ENCODE results near the gene OR52N4. TPM values are rescaled to one million over a fixed set of nuclear protein-coding genes. Genes with fewer than 3 reads are reported as not detected.
"Not testable (repeated sequence)": the region's sequence is repeated elsewhere in the genome, so short reads cannot be mapped to it uniquely, and the experiment has no call there.

The OR52N4 gene
- polyA plus RNA-seq (ENCODE audit: insufficient read length): not detected
- long read RNA-seq, donor 1: 0 reads
- long read RNA-seq, donor 2: 0 reads
- long read RNA-seq, donor 3: 0 reads
- long read RNA-seq, donor 4: 0 reads
- long read RNA-seq, donor 5: 0 reads
- long read RNA-seq, donor 6: 0 reads
- long read RNA-seq, donor 7, partial matches to known transcripts: 0 of 1 reads
- long read RNA-seq, donor 7, other reads (novel, unspliced or antisense): 0 of 1 reads
- long read RNA-seq, donor 8: 0 reads

- DNase-seq: no peak
Observed at GRCh38 chr11:5753943-5754342, at the start of gene OR52N4. Gene OR52N4 (plus strand): TSS chr11:5754243. CDS start chr11:5754741, 498 bp downstream.

- DNase-seq: no peak
Observed at GRCh38 chr11:5705688-5706087, 48.4 kb upstream of the OR52N4 start.

- no peak for DNase-seq
Observed at GRCh38 chr11:5712507-5712906, 41.5 kb upstream of the OR52N4 start.

GRCh38 chr11:5713695-5714094, 40.3 kb upstream of the OR52N4 start:
- DNase-seq: no peak

GRCh38 chr11:5716518-5716917, 37.5 kb upstream of the OR52N4 start:
- DNase-seq: not testable (repeated sequence)

GRCh38 chr11:5719703-5720495, 34.1 kb upstream of the OR52N4 start:
- no peak for DNase-seq

- DNase-seq: no peak
Observed at GRCh38 chr11:5722622-5723021, 31.4 kb upstream of the OR52N4 start.

- DNase-seq: no peak
Observed at GRCh38 chr11:5726351-5726750, 27.7 kb upstream of the OR52N4 start.

- no peak for DNase-seq
Observed at GRCh38 chr11:5727691-5728090, 26.4 kb upstream of the OR52N4 start.

- DNase-seq: no peak
Observed at GRCh38 chr11:5736396-5736795, 17.6 kb upstream of the OR52N4 start, which contains the start of gene OR56B1. Gene OR56B1 (plus strand): TSS chr11:5736448. CDS start chr11:5736517, 69 bp downstream.

GRCh38 chr11:5737091-5737490, 17.0 kb upstream of the OR52N4 start:
- DNase-seq: no peak

- no peak for DNase-seq
Observed at GRCh38 chr11:5737670-5738392, 16.2 kb upstream of the OR52N4 start.

- DNase-seq: no peak
Observed at GRCh38 chr11:5738431-5738830, 15.6 kb upstream of the OR52N4 start.

GRCh38 chr11:5746614-5747013, 7.4 kb upstream of the OR52N4 start:
- no peak for DNase-seq

GRCh38 chr11:5749836-5750235, 4.2 kb upstream of the OR52N4 start:
- DNase-seq: no peak

- no peak for DNase-seq
Observed at GRCh38 chr11:5767056-5767455, 13.0 kb downstream of the OR52N4 start.

- no peak for DNase-seq
Observed at GRCh38 chr11:5783255-5783654, 29.2 kb downstream of the OR52N4 start, which contains the start of gene OR52N5. Gene OR52N5 (minus strand): TSS chr11:5783355. CDS start chr11:5778634, 4,721 bp downstream.

GRCh38 chr11:5791165-5791564, 37.1 kb downstream of the OR52N4 start, which contains the start of gene OR52N1:
Gene OR52N1 (minus strand): TSS chr11:5791265. CDS start chr11:5788816, 2,449 bp downstream.
- no peak for DNase-seq

- DNase-seq: no peak
Observed at GRCh38 chr11:5796541-5796940, 42.5 kb downstream of the OR52N4 start.

GRCh38 chr11:5803982-5804381, 49.9 kb downstream of the OR52N4 start:
- no peak for DNase-seq

Data from left kidney (tissue), 8 donors.